GM12864 (cell line): ENCODE data around the gene HOXB4.

Experiments used
- DNase-seq: peaks from one replicate; pipeline ENCODE4 v3.0.0-alpha.2; 2011; ENCODE audit warnings: low read depth
- H3K4me3 ChIP-seq: 2 replicates; pipeline ENCODE4 v1.5.1; 2011; ENCODE audit warnings: mild to moderate bottlenecking, low read depth, low read length, control low read depth
- CTCF ChIP-seq: IDR thresholded peaks from 2 replicates; pipeline ENCODE4 v1.5.1; 2011; ENCODE audit warnings: low read depth, mild to moderate bottlenecking, moderate library complexity, low read length, control low read depth, inconsistent platforms; ENCODE audit errors: missing control alignments

Gene HOXB4

DNA sequence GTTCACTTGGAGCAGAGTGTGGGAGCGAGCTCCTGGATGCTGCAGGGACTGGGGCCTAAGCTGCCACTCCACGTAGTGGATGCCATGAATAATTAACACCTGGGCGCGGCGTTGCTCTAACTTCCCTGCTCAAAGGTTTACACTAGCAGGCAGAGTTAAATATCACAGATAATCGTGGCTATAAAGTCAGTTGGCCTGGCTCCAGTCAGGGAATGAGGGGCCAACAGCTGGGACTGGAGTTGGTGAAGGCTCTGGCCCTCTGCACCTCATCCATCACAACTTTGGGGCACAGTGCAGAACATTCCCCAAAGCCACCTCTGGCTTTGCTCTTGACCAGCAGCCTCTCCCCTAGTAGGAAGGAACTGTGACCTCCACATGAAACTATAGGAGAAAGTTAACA lies 10.9 kb downstream of the HOXB4 start:
- no peak for DNase-seq
- H3K4me3 ChIP-seq = no peak overlapping the region
- TF ChIP-seq CTCF = no peak

- TF ChIP-seq CTCF = no peak
- DNase-seq = no peak
- H3K4me3 ChIP-seq = no peak overlapping the region
Measured at GRCh38 chr17:48566717-48567116, 11.4 kb downstream of the HOXB4 start.

DNA sequence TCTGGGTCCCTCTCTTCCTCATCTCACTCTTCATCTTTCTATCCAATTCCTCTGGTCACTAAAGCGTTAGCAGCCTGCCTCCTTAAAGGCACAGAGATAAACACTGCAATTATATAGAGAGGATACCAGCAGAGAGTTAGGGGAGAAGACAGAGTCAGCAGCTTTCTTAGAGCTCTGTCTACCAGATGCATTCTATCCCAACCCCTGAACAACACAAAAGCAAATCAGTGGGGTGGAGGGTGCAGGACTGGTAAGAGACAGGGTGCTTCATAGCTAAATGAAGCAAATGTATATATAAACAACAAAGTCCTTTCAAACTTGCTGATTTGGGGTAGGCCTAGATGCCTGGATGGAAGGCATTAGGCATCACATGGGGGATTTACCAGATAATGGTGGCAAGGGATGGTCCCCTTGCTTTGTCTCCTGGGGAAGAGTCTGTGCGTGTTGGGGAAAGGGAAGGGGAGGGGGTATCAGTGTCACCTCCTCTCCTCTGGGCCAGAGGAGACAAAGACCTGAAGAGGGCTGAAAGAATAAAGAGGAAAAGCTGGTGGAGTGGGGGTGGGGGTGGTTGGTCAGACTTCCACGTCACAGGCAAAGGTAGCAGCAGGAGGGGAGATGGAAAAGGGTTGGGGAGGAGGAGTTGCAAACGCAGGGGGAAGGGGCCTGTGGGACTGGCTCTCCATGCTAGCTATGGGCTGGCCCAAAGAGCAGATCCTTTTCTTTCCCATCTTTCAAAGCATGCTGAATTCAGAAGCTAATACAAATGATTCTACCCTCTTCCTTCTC lies 12.0 kb downstream of the HOXB4 start:
- DNase-seq = no peak
- no peak overlapping the region for H3K4me3 ChIP-seq
- TF ChIP-seq CTCF = no peak

DNA sequence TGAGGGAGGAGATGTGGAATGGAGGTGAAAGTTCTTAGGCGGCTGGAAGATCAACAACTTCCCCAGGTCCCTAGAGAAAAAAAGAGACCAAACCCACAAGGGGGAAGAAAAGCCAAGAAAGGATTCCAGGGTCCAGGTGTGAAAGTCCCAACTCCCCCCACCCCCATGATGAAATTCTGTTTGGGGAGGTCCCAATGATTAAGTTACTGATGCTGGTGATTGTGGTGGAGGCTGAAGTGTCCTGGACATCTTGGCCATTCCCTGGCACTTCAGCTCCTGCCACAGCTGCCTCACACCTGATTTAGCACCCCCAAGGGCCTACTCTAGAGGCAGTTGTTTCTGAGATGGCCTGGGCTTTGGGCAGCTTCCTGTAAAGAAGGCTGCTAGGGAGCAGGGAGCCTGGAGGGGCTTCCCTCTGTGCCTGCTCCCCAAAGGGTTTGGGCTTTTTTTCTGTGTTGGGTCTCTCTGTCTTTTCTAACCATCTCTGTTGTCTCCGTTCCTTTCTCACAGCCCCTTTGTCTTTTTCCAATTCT lies 13.1 kb downstream of the HOXB4 start:
- DNase-seq = no peak
- no peak for TF ChIP-seq CTCF
- no peak overlapping the region for H3K4me3 ChIP-seq

DNA sequence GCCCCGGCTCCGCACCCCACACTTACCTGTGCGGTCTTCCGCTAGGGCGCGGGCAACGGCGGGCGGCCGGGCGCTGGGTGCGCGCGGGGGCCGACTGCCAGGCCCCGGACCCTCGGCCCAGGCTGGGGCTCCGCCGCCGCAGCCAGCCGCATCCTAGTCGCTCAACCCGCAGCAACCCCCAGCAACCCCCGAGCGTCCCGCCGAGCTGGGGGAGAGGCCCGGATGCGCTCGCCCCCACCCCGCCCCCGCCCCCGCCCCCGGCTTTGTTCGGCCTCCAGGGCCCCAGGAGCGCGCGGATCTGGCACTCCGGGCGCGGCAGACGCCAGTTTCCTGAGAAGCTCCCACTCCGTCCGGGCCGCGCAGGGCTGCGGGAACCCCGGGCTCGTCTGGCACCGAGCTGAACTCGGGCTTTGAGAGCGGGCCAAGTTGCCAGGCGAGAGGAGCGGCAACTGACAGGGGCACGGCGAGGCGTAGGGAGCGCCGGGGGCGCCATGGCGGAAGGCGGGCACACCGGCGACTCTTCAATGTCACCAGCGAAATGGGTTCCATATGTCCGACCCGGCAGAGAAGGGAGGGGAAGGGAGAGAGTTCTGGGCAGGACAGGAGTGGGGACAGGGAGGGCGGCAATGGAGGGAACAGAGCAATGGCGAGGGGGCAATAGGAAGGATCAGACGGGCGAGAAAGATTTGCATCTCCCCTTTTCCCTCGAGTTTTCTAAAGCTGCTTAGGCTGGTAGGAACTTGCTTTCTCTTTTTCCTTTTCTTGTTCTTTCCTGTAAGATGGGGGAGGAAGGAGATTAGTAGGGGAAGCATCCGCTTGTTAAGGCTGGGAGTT lies 13.7 kb downstream of the HOXB4 start:
- DNase-seq = no peak
- H3K4me3 ChIP-seq = no peak overlapping the region
- TF ChIP-seq CTCF = no peak

DNA sequence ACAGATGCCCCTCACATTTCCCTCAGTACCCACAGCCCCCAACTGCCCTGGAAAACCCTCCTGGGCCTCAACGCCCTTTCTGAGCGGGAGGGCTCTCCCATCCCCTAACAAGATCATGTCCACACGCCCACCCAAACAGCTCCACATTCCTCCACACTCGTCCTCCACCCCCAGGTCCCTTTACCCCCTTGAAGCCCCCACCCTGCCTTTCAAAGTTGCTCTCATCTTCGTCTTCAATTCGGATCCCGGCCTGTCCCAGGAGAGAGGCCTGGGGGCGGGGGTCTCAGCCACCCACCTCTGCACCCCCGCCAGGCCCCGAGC lies 14.3 kb downstream of the HOXB4 start:
- no peak for TF ChIP-seq CTCF
- no peak for DNase-seq
- no peak overlapping the region for H3K4me3 ChIP-seq
